Tibial nerve (tissue), 4 donors: ENCODE data around the gene EIF2B2. TPM values are rescaled to one million over a fixed set of nuclear protein-coding genes. Genes with fewer than 3 reads are reported as not detected.

Experiments
- DNase-seq, 2 donors: peaks; one replicate each; pipeline ENCODE4 v3.0.0-alpha.2; 2019; ENCODE audit warnings: low spot score in 2 of 2
- H3K27ac ChIP-seq, 4 donors: fragments of 200-600 bp; sonication (generic) in 3 of 4; one replicate each; pipeline ENCODE4 v1.5.1; 2017 to 2019; ENCODE audit warnings: mild to moderate bottlenecking in 1 of 4
- H3K27me3 ChIP-seq, 2 donors: fragments of 200-600 bp; sonication (generic) in 1 of 2; one replicate each; pipeline versions ENCODE4 v1.5.1 to v1.6.0; 2017 to 2019
- H3K36me3 ChIP-seq, 3 donors: fragments of 200-600 bp; sonication (generic); one replicate each; pipeline ENCODE4 v1.5.1; 2018 to 2019
- H3K4me1 ChIP-seq, 4 donors: fragments of 200-600 bp; sonication (generic) in 3 of 4; one replicate each; pipeline ENCODE4 v1.5.1; 2017 to 2019
- H3K4me3 ChIP-seq, 4 donors: fragments of 200-600 bp; sonication (generic) in 3 of 4; one replicate each; pipeline ENCODE4 v1.5.1; 2017 to 2019; ENCODE audit warnings: mild to moderate bottlenecking in 1 of 4, moderate library complexity in 1 of 4
- H3K9me3 ChIP-seq, 4 donors: fragments of 200-600 bp; sonication (generic) in 3 of 4; one replicate each; pipeline ENCODE4 v1.5.1; 2017 to 2019
- EP300 ChIP-seq, 2 donors: sonication (generic); formaldehyde crosslinking; IDR thresholded peaks; one replicate each; pipeline ENCODE4 v1.6.1; 2017; ENCODE audit warnings: antibody characterized with exemption in 2 of 2, mild to moderate bottlenecking in 1 of 2
- POLR2A ChIP-seq, 2 donors: fragments of 450-650 bp; IDR thresholded peaks; one replicate each; pipeline ENCODE4 v1.6.1; 2017; ENCODE audit warnings: antibody characterized with exemption in 2 of 2, mild to moderate bottlenecking in 2 of 2, moderate library complexity in 2 of 2
- WGBS, 2 donors: methylation state at CpG; one replicate each; pipeline ENCODE4 v1.1.5; 2018; 5-methylcytosine and 5-hydroxymethylcytosine counted together
- total RNA-seq, 4 donors: library from RNA; depleted of rRNA; stranded (reverse); fragments of >200 nt; gene quantifications; one replicate each; pipeline ENCODE4 v1.1.0, GENCODE V29; 2016
- TF ChIP-seq, protein P1 (sequence below), 5 experiments: fragments of 200-600 bp in 3 of 5; fragments of 450-650 bp in 2 of 5; sonication (generic) in 3 of 5; IDR thresholded peaks; one replicate each; pipeline ENCODE4 v1.5.1; 2016 to 2019; ENCODE audit warnings: antibody characterized with exemption in 5 of 5, mild to moderate bottlenecking in 3 of 5, moderate library complexity in 2 of 5

EIF2B2 gene
- total RNA-seq, 4 donors from 2014 or later: 26.1 to 44.9 (median 36.1) TPM

DNA sequence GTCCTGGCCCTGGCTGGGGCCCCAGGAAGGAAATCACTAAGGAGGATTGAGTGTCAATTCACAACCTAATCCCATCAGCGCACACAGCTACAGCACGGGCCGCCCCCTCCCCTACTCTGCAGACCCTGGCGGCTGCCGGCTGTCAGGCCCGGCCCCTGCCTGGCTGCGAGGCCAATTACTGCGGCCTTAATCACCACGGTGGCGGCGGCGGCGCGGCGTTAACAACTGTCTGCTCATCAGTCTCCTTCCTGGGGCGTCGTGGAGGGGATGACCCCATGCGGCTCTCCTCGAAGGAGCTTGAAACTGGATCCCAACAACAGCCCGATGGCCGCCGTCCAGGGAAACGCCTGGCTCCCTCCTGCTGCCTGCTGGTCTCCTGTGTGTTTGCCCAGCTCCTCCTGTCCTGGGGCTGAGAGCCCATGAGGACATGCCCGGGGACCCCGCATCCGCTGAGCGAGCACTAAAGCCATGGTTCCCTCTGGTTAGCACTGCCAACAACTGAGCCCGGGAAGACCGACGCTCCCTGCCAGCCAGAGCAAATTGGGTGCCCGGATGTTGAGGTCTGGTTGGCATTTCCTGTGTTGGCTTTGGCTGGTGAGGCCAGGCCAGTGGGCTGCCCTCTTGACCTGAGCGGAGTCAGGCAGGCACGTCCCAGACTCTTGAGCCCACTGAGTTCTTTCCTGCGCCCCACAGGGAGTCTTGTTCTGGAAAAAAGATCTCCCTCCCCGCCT is 21.8 kb upstream of the EIF2B2 start:
- no peaks in the 10 kb centered on the region for H3K36me3 ChIP-seq
- H3K9me3 ChIP-seq: no peaks in the 10 kb centered on the region
- DNase-seq: no peak
- H3K27ac ChIP-seq: peak overlapping the region in 2 of 4 donors; percentile 55 to 60
- H3K27me3 ChIP-seq: no peaks in the 10 kb centered on the region
- WGBS, 2 donors: 46 to 55% methylated on average over 15 to 28 of the region's 35 CpGs
- TF ChIP-seq, protein P1, sequence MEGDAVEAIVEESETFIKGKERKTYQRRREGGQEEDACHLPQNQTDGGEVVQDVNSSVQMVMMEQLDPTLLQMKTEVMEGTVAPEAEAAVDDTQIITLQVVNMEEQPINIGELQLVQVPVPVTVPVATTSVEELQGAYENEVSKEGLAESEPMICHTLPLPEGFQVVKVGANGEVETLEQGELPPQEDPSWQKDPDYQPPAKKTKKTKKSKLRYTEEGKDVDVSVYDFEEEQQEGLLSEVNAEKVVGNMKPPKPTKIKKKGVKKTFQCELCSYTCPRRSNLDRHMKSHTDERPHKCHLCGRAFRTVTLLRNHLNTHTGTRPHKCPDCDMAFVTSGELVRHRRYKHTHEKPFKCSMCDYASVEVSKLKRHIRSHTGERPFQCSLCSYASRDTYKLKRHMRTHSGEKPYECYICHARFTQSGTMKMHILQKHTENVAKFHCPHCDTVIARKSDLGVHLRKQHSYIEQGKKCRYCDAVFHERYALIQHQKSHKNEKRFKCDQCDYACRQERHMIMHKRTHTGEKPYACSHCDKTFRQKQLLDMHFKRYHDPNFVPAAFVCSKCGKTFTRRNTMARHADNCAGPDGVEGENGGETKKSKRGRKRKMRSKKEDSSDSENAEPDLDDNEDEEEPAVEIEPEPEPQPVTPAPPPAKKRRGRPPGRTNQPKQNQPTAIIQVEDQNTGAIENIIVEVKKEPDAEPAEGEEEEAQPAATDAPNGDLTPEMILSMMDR (IDR thresholded peaks at IDR 0.05): no peak
- TF ChIP-seq EP300 (IDR thresholded peaks at IDR 0.05): no peak
- TF ChIP-seq POLR2A (IDR thresholded peaks at IDR 0.05): no peak
- H3K4me1 ChIP-seq: peaks cover 0 to 63% (median 14%) of the 10 kb centered on the region in 4 donors
- no peak overlapping the region for H3K4me3 ChIP-seq

DNA sequence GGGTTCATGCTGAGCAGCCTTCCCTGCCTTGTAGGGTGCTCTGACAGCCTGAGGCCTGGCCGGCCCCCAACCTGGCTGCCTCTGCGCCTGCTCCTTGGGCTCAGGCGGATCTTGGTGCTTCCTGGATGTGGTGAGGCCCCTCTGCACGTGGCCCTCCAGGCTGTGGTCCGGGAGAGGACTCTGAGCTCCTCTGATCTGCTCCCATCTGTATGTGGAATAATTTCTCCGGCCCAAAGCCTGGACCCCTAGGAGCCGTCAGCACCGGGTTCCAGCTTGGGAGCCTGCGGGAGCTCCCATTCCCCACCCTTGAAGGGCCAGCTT is 21.3 kb upstream of the EIF2B2 start:
- Histone ChIP-seq H3K9me3 (no peaks in the 10 kb centered on the region), H3K4me3 (no peak overlapping the region), H3K27ac (peak overlapping the region in 2 of 4 donors; percentile 55 to 60), H3K4me1 (peaks cover 0 to 63% (median 14%) of the 10 kb centered on the region in 4 donors), H3K27me3 (no peaks in the 10 kb centered on the region), H3K36me3 (no peaks in the 10 kb centered on the region)
- 78 to 81% methylated on average over 9 of the region's 9 CpGs for WGBS, 2 donors
- TF ChIP-seq POLR2A (IDR thresholded peaks at IDR 0.05): no peak
- no peak for TF ChIP-seq EP300 (IDR thresholded peaks at IDR 0.05)
- TF ChIP-seq, protein P1 (IDR thresholded peaks at IDR 0.05): no peak
- DNase-seq: no peak

DNA sequence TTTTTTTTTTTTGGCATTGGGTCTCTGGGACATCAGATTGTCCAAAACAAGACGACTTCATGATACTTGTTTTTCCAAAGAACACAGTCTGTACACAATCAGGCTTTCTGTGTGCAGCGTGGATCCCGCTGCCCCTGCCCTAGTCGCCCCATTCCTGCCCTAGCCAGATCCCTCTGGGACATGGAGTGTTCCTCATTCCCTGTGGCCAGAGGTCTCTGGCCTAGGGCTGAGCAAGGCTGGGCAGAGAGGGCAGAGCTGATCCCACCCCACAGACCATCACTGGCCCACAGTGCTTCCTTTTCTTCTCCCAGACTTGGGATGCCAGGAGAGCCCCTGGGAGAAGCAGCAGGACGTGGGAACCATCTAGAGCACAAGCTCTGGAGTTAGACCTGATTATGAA is 20.9 kb upstream of the EIF2B2 start:
- Histone ChIP-seq H3K4me1 (peaks cover 0 to 63% (median 14%) of the 10 kb centered on the region in 4 donors), H3K27ac (peak overlapping the region in 2 of 4 donors; percentile 55 to 60), H3K4me3 (no peak overlapping the region), H3K9me3 (no peaks in the 10 kb centered on the region), H3K27me3 (no peaks in the 10 kb centered on the region), H3K36me3 (no peaks in the 10 kb centered on the region)
- DNase-seq: no peak
- no peak for TF ChIP-seq POLR2A (IDR thresholded peaks at IDR 0.05)
- TF ChIP-seq, protein P1 (IDR thresholded peaks at IDR 0.05): no peak
- TF ChIP-seq EP300 (IDR thresholded peaks at IDR 0.05): no peak
- WGBS, 2 donors: 60 to 70% methylated on average over 4 to 5 of the region's 5 CpGs

DNA sequence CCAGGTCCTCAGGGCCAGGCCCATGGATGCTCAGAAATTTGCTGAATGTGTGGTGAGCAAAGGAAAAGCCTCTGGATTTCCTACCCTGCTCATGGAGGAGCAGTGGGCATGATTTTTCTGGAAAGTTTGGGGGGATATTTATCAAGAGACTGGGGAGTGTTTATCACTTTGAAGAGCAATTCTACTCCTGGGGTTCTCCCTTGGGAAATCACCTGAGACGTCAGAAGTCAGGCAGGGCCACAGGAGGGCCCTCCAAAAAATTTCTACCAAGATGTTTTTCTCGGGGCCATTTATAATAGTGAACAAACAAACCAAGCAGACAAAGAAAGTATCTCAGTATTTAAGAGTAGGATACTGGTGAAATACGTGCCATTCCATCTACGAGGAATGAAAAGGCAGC is 20.1 kb upstream of the EIF2B2 start:
- DNase-seq: no peak
- TF ChIP-seq, protein P1 (IDR thresholded peaks at IDR 0.05): no peak
- TF ChIP-seq POLR2A (IDR thresholded peaks at IDR 0.05) (no peak), EP300 (IDR thresholded peaks at IDR 0.05) (no peak)
- Histone ChIP-seq H3K27ac (peak overlapping the region in 2 of 4 donors; percentile 55 to 60), H3K4me1 (peaks cover 0 to 57% (median 14%) of the 10 kb centered on the region in 4 donors), H3K27me3 (no peaks in the 10 kb centered on the region), H3K4me3 (no peak overlapping the region), H3K36me3 (no peaks in the 10 kb centered on the region), H3K9me3 (no peaks in the 10 kb centered on the region)
- WGBS, 2 donors: 83 to 89% methylated on average over 4 of the region's 4 CpGs

DNA sequence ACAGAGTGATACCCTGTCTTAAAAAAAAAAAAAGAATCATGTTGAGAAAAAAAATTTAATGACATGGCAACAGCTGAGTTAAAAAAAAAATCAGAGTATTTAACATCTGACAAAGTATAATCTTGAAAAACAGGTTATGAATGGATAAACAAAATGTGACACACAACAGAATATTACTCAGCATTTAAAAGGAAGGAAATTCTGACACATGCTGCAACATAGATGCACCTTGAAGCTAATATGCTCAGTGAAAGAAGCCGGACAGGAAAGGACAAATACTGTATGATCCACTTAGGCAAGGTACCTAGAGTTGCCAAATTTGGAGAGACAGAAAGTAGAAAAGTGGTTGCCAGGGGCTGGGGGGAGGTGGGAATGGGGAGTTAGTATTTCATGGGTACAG is 19.4 kb upstream of the EIF2B2 start:
- H3K4me3 ChIP-seq: no peak overlapping the region
- H3K27me3 ChIP-seq: no peaks in the 10 kb centered on the region
- H3K36me3 ChIP-seq: no peaks in the 10 kb centered on the region
- TF ChIP-seq, protein P1 (IDR thresholded peaks at IDR 0.05): no peak
- TF ChIP-seq EP300 (IDR thresholded peaks at IDR 0.05): no peak
- no peak for TF ChIP-seq POLR2A (IDR thresholded peaks at IDR 0.05)
- WGBS, 2 donors: 89 to 96% methylated on average over 1 of the region's 1 CpG
- H3K4me1 ChIP-seq: peaks cover 0 to 55% (median 14%) of the 10 kb centered on the region in 4 donors
- H3K9me3 ChIP-seq: no peaks in the 10 kb centered on the region
- DNase-seq: no peak
- H3K27ac ChIP-seq: peak overlapping the region in 1 of 4 donors; percentile 18
